Measurements from ENCODE around the gene ADGRL1.
"Not testable (repeated sequence)": the region's sequence is repeated elsewhere in the genome, so short reads cannot be mapped to it uniquely, and the experiment has no call there.

GRCh38 chr19:14188086-14188485 lies 17.9 kb downstream of the ADGRL1 start:
- TF ChIP-seq CTCF (optimal IDR thresholded peaks at IDR 0.05 in 1 of 3, IDR thresholded peaks at IDR 0.05 in 1 of 3, conservative IDR thresholded peaks at IDR 0.05 in 1 of 3; ENCODE audit: extremely low read depth in 1 of 3, insufficient read depth in 2 of 3, low read length in 3 of 3); EZH2 (IDR thresholded peaks at IDR 0.05; ENCODE audit: low read length): not testable (repeated sequence)
